ENCODE results near the gene SEC22C.
A peak's percentile ranks its signal among the peaks of the same experiment; 100 is the strongest.

Gene SEC22C, protein sequence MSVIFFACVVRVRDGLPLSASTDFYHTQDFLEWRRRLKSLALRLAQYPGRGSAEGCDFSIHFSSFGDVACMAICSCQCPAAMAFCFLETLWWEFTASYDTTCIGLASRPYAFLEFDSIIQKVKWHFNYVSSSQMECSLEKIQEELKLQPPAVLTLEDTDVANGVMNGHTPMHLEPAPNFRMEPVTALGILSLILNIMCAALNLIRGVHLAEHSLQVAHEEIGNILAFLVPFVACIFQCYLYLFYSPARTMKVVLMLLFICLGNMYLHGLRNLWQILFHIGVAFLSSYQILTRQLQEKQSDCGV

DNA sequence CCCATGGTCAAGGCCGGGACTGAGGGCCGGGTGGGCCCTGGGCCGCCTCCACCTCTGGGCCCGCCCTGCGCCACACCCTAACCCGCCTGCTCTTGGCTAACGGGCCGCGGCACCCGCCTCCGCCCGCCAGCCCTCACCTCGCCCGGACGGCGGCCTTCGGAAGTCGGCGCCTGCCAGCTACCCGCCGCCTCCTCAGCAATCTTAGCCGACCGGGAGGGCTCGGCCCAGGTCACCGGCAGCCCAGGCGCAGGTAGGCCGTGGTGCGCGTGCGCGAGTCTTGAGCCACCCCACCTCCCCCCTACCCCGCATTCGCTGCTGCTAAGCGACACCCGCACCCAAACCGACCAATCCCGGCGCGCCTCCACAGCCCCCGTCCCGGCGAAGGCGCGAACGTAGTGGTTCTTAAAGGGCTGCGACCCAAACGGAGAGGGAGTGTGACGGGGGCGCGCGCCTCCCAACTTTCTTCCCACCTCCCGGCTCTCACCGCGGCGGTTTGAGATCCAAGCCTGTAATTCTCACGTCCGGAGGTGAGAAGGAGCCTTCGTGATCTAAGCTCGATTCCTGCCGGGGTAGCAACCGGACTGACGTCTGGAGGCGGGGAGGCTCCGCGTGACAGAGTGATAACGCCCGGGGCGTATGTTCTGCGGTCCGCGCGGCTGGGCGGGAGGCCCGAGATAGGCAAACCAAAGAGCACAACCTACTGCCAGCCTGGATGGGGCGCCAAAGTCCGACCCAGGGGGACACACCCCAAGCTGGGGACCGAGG is at the start of gene SEC22C:
Gene SEC22C, minus strand, starts transcription at position 259 of the 765 bp plus-strand sequence. CDS start 12,921 bp downstream, outside the sequence.
- H3K27me3 ChIP-seq (ENCODE audit: insufficient read depth, poor library complexity, severe bottlenecking) = no peaks in the 10 kb centered on the region
- H3K9me3 ChIP-seq (ENCODE audit: severe bottlenecking) = no peaks in the 10 kb centered on the region
- peaks cover 7% of the 10 kb centered on the region for H3K4me1 ChIP-seq (ENCODE audit: insufficient read depth, poor library complexity, severe bottlenecking)
- peak; percentile 97 for DNase-seq (ENCODE audit: low spot score)
- peak within 1 kb of the TSS; percentile 96 for H3K4me3 ChIP-seq (ENCODE audit: severe bottlenecking)
- peaks cover 12% of the 10 kb centered on the region for H3K36me3 ChIP-seq (ENCODE audit: low read depth)
- TF ChIP-seq, protein P1, sequence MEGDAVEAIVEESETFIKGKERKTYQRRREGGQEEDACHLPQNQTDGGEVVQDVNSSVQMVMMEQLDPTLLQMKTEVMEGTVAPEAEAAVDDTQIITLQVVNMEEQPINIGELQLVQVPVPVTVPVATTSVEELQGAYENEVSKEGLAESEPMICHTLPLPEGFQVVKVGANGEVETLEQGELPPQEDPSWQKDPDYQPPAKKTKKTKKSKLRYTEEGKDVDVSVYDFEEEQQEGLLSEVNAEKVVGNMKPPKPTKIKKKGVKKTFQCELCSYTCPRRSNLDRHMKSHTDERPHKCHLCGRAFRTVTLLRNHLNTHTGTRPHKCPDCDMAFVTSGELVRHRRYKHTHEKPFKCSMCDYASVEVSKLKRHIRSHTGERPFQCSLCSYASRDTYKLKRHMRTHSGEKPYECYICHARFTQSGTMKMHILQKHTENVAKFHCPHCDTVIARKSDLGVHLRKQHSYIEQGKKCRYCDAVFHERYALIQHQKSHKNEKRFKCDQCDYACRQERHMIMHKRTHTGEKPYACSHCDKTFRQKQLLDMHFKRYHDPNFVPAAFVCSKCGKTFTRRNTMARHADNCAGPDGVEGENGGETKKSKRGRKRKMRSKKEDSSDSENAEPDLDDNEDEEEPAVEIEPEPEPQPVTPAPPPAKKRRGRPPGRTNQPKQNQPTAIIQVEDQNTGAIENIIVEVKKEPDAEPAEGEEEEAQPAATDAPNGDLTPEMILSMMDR (IDR thresholded peaks at IDR 0.05; ENCODE audit: poor library complexity, severe bottlenecking) = peak; percentile 58
- H3K27ac ChIP-seq (ENCODE audit: poor library complexity, severe bottlenecking) = peak within 1 kb of the TSS; percentile 64
- ATAC-seq (ENCODE audit: low read depth) = peak; percentile 94

DNA sequence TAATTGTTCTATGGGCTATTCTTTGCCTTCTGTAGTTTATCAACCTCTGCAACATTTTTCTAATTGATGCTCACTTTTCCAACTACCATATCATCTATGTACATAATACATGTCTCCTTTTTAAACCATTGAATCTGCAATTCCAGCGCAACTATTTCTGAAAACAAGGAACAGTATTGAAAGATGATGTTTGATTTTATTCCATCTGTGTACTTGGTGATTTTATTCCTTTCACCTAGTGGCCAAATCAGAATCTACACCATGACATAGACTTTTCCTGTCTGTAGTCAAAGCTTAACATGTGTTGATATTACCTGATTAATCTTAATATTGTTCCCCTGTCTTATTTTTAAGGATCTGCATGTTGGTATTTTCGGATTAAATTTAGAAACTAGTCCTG is 31.7 kb upstream of the SEC22C start:
- no peaks in the 10 kb centered on the region for H3K27me3 ChIP-seq (ENCODE audit: insufficient read depth, poor library complexity, severe bottlenecking)
- H3K4me3 ChIP-seq (ENCODE audit: severe bottlenecking) = no peak overlapping the region
- H3K9me3 ChIP-seq (ENCODE audit: severe bottlenecking) = no peaks in the 10 kb centered on the region
- TF ChIP-seq, protein P1 (IDR thresholded peaks at IDR 0.05; ENCODE audit: poor library complexity, severe bottlenecking) = peak; percentile 45
- no peak for DNase-seq (ENCODE audit: low spot score)
- H3K36me3 ChIP-seq (ENCODE audit: low read depth) = peaks cover 50% of the 10 kb centered on the region
- no peak for ATAC-seq (ENCODE audit: low read depth)
- peaks cover 13% of the 10 kb centered on the region for H3K4me1 ChIP-seq (ENCODE audit: insufficient read depth, poor library complexity, severe bottlenecking)
- H3K27ac ChIP-seq (ENCODE audit: poor library complexity, severe bottlenecking) = no peak overlapping the region

DNA sequence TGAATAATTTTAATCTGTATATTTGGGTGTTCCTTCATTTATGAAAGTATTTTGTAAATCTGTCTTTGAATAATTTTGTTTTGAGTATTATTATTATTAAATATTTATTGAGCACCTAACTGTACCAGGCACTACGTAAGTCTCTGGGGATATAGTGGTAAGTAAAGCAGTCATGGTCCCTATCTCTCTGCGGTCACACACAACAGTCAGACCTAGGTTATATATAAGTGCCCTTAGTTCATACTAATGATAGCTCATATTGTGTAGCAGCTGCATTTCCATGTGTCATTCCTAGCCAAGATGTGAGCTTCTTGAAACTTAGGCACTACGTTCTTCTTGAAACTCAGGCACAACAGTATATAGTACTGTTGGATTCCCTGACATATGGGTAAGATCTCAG is 31.2 kb upstream of the SEC22C start:
- TF ChIP-seq, protein P1 (IDR thresholded peaks at IDR 0.05; ENCODE audit: poor library complexity, severe bottlenecking) = no peak
- H3K27ac ChIP-seq (ENCODE audit: poor library complexity, severe bottlenecking) = no peak overlapping the region
- peaks cover 13% of the 10 kb centered on the region for H3K4me1 ChIP-seq (ENCODE audit: insufficient read depth, poor library complexity, severe bottlenecking)
- no peaks in the 10 kb centered on the region for H3K27me3 ChIP-seq (ENCODE audit: insufficient read depth, poor library complexity, severe bottlenecking)
- ATAC-seq (ENCODE audit: low read depth) (no peak), DNase-seq (ENCODE audit: low spot score) (no peak)
- H3K4me3 ChIP-seq (ENCODE audit: severe bottlenecking) = no peak overlapping the region
- peaks cover 53% of the 10 kb centered on the region for H3K36me3 ChIP-seq (ENCODE audit: low read depth)
- H3K9me3 ChIP-seq (ENCODE audit: severe bottlenecking) = no peaks in the 10 kb centered on the region

DNA sequence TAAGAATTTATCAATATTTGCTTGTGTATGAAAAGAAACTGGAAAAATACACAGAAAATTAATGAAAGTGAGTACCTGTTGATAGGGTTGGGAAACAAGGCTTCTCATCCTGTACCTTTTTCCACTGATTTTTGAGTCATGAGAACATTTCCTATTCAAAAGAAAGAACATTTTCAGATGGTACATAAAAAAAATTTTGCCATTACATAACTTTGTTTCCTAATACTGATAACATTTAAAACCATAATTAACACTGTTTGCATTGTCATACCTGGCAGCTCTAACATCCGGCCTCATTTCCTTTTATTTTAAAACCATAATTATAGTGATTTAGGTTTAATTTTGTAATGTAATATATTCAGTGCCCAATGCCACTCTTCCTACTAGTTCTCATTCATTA is 30.4 kb upstream of the SEC22C start:
- H3K4me1 ChIP-seq (ENCODE audit: insufficient read depth, poor library complexity, severe bottlenecking) = peaks cover 13% of the 10 kb centered on the region
- no peaks in the 10 kb centered on the region for H3K9me3 ChIP-seq (ENCODE audit: severe bottlenecking)
- H3K27me3 ChIP-seq (ENCODE audit: insufficient read depth, poor library complexity, severe bottlenecking) = no peaks in the 10 kb centered on the region
- DNase-seq (ENCODE audit: low spot score) = no peak
- peaks cover 52% of the 10 kb centered on the region for H3K36me3 ChIP-seq (ENCODE audit: low read depth)
- peak overlapping the region; percentile 4 for H3K27ac ChIP-seq (ENCODE audit: poor library complexity, severe bottlenecking)
- ATAC-seq (ENCODE audit: low read depth) = no peak
- no peak overlapping the region for H3K4me3 ChIP-seq (ENCODE audit: severe bottlenecking)
- TF ChIP-seq, protein P1 (IDR thresholded peaks at IDR 0.05; ENCODE audit: poor library complexity, severe bottlenecking) = no peak

Measured in RWPE2 (cell line).